Measurements from ENCODE around the gene PML.

PML gene

GRCh38 chr15:74013374-74013894 lies 18.9 kb downstream of the PML start:
- DNase-seq: no peak

GRCh38 chr15:74019734-74020133 lies 25.2 kb downstream of the PML start:
- DNase-seq: no peak

- DNase-seq: no peak
These were observed 28.4 kb downstream of the PML start for GRCh38 chr15:74022706-74023470.

- DNase-seq: no peak
These were observed 30.2 kb downstream of the PML start for GRCh38 chr15:74024687-74025086.

GRCh38 chr15:74025436-74025835 lies 30.9 kb downstream of the PML start:
- no peak for DNase-seq

GRCh38 chr15:74027688-74028087 lies 33.2 kb downstream of the PML start:
- no peak for DNase-seq

GRCh38 chr15:74028646-74029045 lies 34.1 kb downstream of the PML start:
- no peak for DNase-seq

GRCh38 chr15:74032046-74032445 lies 37.5 kb downstream of the PML start:
- DNase-seq: no peak

GRCh38 chr15:74032606-74033561 lies 38.4 kb downstream of the PML start:
- DNase-seq: no peak

GRCh38 chr15:74034206-74034755 lies 39.8 kb downstream of the PML start:
- DNase-seq: no peak

GRCh38 chr15:74035121-74036017 lies 40.9 kb downstream of the PML start:
- DNase-seq: no peak

- DNase-seq: no peak
These were observed 42.0 kb downstream of the PML start for GRCh38 chr15:74036271-74037170.

- DNase-seq: no peak
These were observed 42.9 kb downstream of the PML start for GRCh38 chr15:74037171-74038117.

GRCh38 chr15:74038707-74039655 lies 44.5 kb downstream of the PML start:
- no peak for DNase-seq

GRCh38 chr15:74039656-74040010 lies 45.1 kb downstream of the PML start:
- no peak for DNase-seq

GRCh38 chr15:74040109-74040850 lies 45.8 kb downstream of the PML start:
- DNase-seq: no peak

- DNase-seq: no peak
These were observed 46.8 kb downstream of the PML start for GRCh38 chr15:74041311-74041756.

Measured in stimulated activated CD4-positive, alpha-beta T cell treated with anti-CD3 and anti-CD28 coated beads, Interleukin-2, amount 100 ng/mL, for 24 hours (primary cell).